GM23338 (cell line): ENCODE data around the gene GPC5. TPM values are rescaled to one million over a fixed set of nuclear protein-coding genes. Genes with fewer than 3 reads are reported as not detected.

ENCODE experiments used
- ATAC-seq: fragments of 200-7000 bp; cut with Tn5 transposase; 3 replicates; pipeline ENCODE4 v1.9.1; 2020
- DNase-seq: peaks from one replicate; pipeline ENCODE4 v3.0.0-alpha.2; 2015; ENCODE audit warnings: low spot score
- H2AFZ ChIP-seq: fragments of 200-600 bp; sonication (generic); 2 replicates; pipeline ENCODE4 v1.8.0; 2016; ENCODE audit warnings: antibody characterized with exemption, mild to moderate bottlenecking, moderate library complexity
- H3F3A ChIP-seq: fragments of 200-600 bp; sonication (generic); replicated peaks from 2 replicates; pipeline ENCODE4 v1.8.0; 2017; ENCODE audit warnings: antibody characterized with exemption, mixed run types, low read depth
- H3K27ac ChIP-seq: fragments of 200-600 bp; sonication (generic); 2 replicates; pipeline ENCODE4 v1.6.1; 2016; ENCODE audit warnings: low read depth
- H3K27me3 ChIP-seq: fragments of 200-600 bp; sonication (generic); 2 replicates; pipeline ENCODE4 v1.8.0; 2016; ENCODE audit warnings: mild to moderate bottlenecking, mixed run types, moderate library complexity; ENCODE audit not compliant: insufficient read depth
- H3K36me3 ChIP-seq: fragments of 200-600 bp; sonication (generic); 2 replicates; pipeline ENCODE4 v1.8.0; 2016; ENCODE audit warnings: mild to moderate bottlenecking; ENCODE audit not compliant: insufficient read depth
- H3K4me1 ChIP-seq: fragments of 200-600 bp; sonication (generic); 2 replicates; pipeline ENCODE4 v1.8.0; 2016; ENCODE audit warnings: mild to moderate bottlenecking, moderate library complexity; ENCODE audit not compliant: insufficient read depth
- H3K4me2 ChIP-seq: fragments of 200-600 bp; sonication (generic); 2 replicates; pipeline ENCODE4 v1.7.1; 2017; ENCODE audit warnings: mixed run types
- H3K4me3 ChIP-seq: fragments of 200-600 bp; sonication (generic); 2 replicates; pipeline ENCODE4 v1.6.1; 2016; ENCODE audit warnings: mixed run types
- H3K79me2 ChIP-seq: fragments of 200-600 bp; sonication (generic); replicated peaks from 2 replicates; pipeline ENCODE4 v1.8.0; 2017; ENCODE audit warnings: mild to moderate bottlenecking; ENCODE audit not compliant: insufficient read depth
- H3K9me2 ChIP-seq: fragments of 200-600 bp; sonication (generic); 2 replicates; pipeline ENCODE4 v1.8.0; 2017; ENCODE audit not compliant: insufficient read depth
- H4K20me1 ChIP-seq: fragments of 200-600 bp; sonication (generic); replicated peaks from 2 replicates; pipeline ENCODE4 v1.8.0; 2017; ENCODE audit warnings: mild to moderate bottlenecking; ENCODE audit not compliant: insufficient read depth
- H3K27ac Mint-ChIP-seq: 2 replicates; pipeline ENCODE4 v1.8.0; 2020; ENCODE audit warnings: inconsistent platforms, mild to moderate bottlenecking, moderate library complexity, mixed read lengths
- H3K27me3 Mint-ChIP-seq: 3 replicates; pipeline ENCODE4 v1.8.0; 2022; ENCODE audit warnings: low read depth, mild to moderate bottlenecking, moderate library complexity, mixed read lengths, inconsistent platforms; ENCODE audit not compliant: insufficient read depth, poor library complexity
- H3K36me3 Mint-ChIP-seq: 3 replicates; pipeline ENCODE4 v1.8.0; 2021; ENCODE audit warnings: low read depth, mild to moderate bottlenecking, inconsistent platforms, moderate library complexity, mixed read lengths
- H3K4me1 Mint-ChIP-seq: 3 replicates; pipeline ENCODE4 v1.8.0; 2020; ENCODE audit warnings: mild to moderate bottlenecking, inconsistent platforms, mixed read lengths
- H3K4me3 Mint-ChIP-seq: 3 replicates; pipeline ENCODE4 v1.8.0; 2021; ENCODE audit warnings: moderate library complexity, mild to moderate bottlenecking, inconsistent platforms, mixed read lengths
- H3K9me3 Mint-ChIP-seq: 3 replicates; pipeline ENCODE4 v1.8.0; 2020; ENCODE audit warnings: moderate library complexity, mild to moderate bottlenecking, inconsistent platforms, mixed read lengths
- CREB1 ChIP-seq: fragments of 250-450 bp; sonication (Bioruptor Pico); IDR thresholded peaks from 2 replicates; pipeline ENCODE4 v1.5.0; 2020; ENCODE audit warnings: low read depth, mild to moderate bottlenecking, moderate library complexity
- CTCF ChIP-seq, 2 experiments: fragments of 200-600 bp in 1 of 2; sonication (generic) in 1 of 2; conservative IDR thresholded peaks; 2 replicates each; pipeline versions ENCODE4 v1.5.1 to v1.6.1; 2016 to 2017; ENCODE audit warnings: antibody characterized with exemption in 2 of 2, low read depth in 2 of 2, mild to moderate bottlenecking in 2 of 2, moderate library complexity in 1 of 2
- ETS1 ChIP-seq: IDR thresholded peaks from 2 replicates; pipeline ENCODE4 v1.6.1; 2016; ENCODE audit warnings: antibody characterized with exemption
- EZH2 ChIP-seq: fragments of 200-600 bp; sonication (generic); IDR thresholded peaks from one replicate; pipeline ENCODE4 v1.8.0; 2017; ENCODE audit warnings: antibody characterized with exemption, mild to moderate bottlenecking, low read depth; ENCODE audit not compliant: unreplicated experiment
- JUNB ChIP-seq: IDR thresholded peaks from one replicate; pipeline ENCODE4 v1.6.1; 2016; ENCODE audit warnings: antibody characterized with exemption; ENCODE audit not compliant: unreplicated experiment
- NANOG ChIP-seq: IDR thresholded peaks from 2 replicates; pipeline ENCODE4 v1.6.1; 2016; ENCODE audit warnings: antibody characterized with exemption, borderline replicate concordance
- POLR2AphosphoS5 ChIP-seq: IDR thresholded peaks from 2 replicates; pipeline ENCODE4 v1.6.1; 2016; ENCODE audit warnings: antibody characterized with exemption, low read depth
- REST ChIP-seq: IDR thresholded peaks from one replicate; pipeline ENCODE4 v1.6.1; 2018; ENCODE audit warnings: antibody characterized with exemption; ENCODE audit not compliant: unreplicated experiment
- ZNF462 ChIP-seq: fragments of 250-450 bp; sonication (Bioruptor Pico); IDR thresholded peaks from 2 replicates; pipeline ENCODE4 v1.5.0; 2020; ENCODE audit warnings: mild to moderate bottlenecking, moderate library complexity
- polyA plus RNA-seq: library from polyadenylated mRNA; unstranded; fragments of >200 nt; fragmentation: Nextera tagmentation; extraction: Ambion mirVana; gene quantifications from 2 replicates; pipeline ENCODE4 v1.2.1, GENCODE V29; 2016
- total RNA-seq: library from RNA; depleted of rRNA; stranded (reverse); fragments of >200 nt; shearing (Covaris generic); gene quantifications from 2 replicates; pipeline ENCODE4 v1.2.3, GENCODE V29; 2014

The GPC5 gene
- total and polyA plus RNA-seq, 2 experiments from 2014 or later = 0.95 to 1.1 TPM

- Mint-ChIP-seq H3K36me3 (no peaks in the 10 kb centered on the region), H3K4me1 (no peaks in the 10 kb centered on the region), H3K4me3 (no peak overlapping the region), H3K27ac (no peak overlapping the region), H3K9me3 (no peaks in the 10 kb centered on the region), H3K27me3 (no peaks in the 10 kb centered on the region)
- no peak overlapping the region for H3K4me2 ChIP-seq
- no peaks in the 10 kb centered on the region for H3K4me1 ChIP-seq
- H3F3A ChIP-seq = no peaks in the 10 kb centered on the region
- DNase-seq = no peak
- no peaks in the 10 kb centered on the region for H4K20me1 ChIP-seq
- no peak overlapping the region for H2AFZ ChIP-seq
- no peak overlapping the region for H3K4me3 ChIP-seq
- H3K36me3 ChIP-seq = no peaks in the 10 kb centered on the region
- TF ChIP-seq CTCF (conservative IDR thresholded peaks at IDR 0.05; ENCODE audit: low read depth in 2 of 2) (no peak), NANOG (no peak), ETS1 (no peak), REST (no peak), EZH2 (no peak), CREB1 (CRISPR knock-in tag) (no peak)
- ATAC-seq = no peak
- no peaks in the 10 kb centered on the region for H3K9me2 ChIP-seq
- H3K27me3 ChIP-seq = no peaks in the 10 kb centered on the region
- no peaks in the 10 kb centered on the region for H3K79me2 ChIP-seq
- no peak overlapping the region for H3K27ac ChIP-seq
Observed at GRCh38 chr13:92473765-92474475, 1075.5 kb downstream of the GPC5 start.

GRCh38 chr13:92480387-92480786, 1082.0 kb downstream of the GPC5 start:
- Histone ChIP-seq H3K9me2 (no peaks in the 10 kb centered on the region), H3K4me2 (no peak overlapping the region), H3K4me1 (no peaks in the 10 kb centered on the region), H3K79me2 (no peaks in the 10 kb centered on the region), H4K20me1 (no peaks in the 10 kb centered on the region), H3K27me3 (no peaks in the 10 kb centered on the region), H2AFZ (0 out of 2 replicates have a peak overlapping the region, but pooled peaks have one; percentile 34), H3K27ac (no peak overlapping the region), H3F3A (no peaks in the 10 kb centered on the region), H3K4me3 (no peak overlapping the region), H3K36me3 (no peaks in the 10 kb centered on the region)
- Mint-ChIP-seq H3K27me3 (peaks cover 5% of the 10 kb centered on the region), H3K4me3 (no peak overlapping the region), H3K27ac (no peak overlapping the region), H3K36me3 (no peaks in the 10 kb centered on the region), H3K4me1 (no peaks in the 10 kb centered on the region), H3K9me3 (no peaks in the 10 kb centered on the region)
- ATAC-seq = no peak
- DNase-seq = no peak
- TF ChIP-seq ZNF462 (CRISPR knock-in tag) (no peak), NANOG (no peak), POLR2AphosphoS5 (no peak), JUNB (no peak)
